Measurements from ENCODE around the gene CBX5.
A peak's percentile ranks its signal among the peaks of the same experiment; 100 is the strongest.
"Not testable (repeated sequence)": the region's sequence is repeated elsewhere in the genome, so short reads cannot be mapped to it uniquely, and the experiment has no call there.

Gene CBX5

DNA sequence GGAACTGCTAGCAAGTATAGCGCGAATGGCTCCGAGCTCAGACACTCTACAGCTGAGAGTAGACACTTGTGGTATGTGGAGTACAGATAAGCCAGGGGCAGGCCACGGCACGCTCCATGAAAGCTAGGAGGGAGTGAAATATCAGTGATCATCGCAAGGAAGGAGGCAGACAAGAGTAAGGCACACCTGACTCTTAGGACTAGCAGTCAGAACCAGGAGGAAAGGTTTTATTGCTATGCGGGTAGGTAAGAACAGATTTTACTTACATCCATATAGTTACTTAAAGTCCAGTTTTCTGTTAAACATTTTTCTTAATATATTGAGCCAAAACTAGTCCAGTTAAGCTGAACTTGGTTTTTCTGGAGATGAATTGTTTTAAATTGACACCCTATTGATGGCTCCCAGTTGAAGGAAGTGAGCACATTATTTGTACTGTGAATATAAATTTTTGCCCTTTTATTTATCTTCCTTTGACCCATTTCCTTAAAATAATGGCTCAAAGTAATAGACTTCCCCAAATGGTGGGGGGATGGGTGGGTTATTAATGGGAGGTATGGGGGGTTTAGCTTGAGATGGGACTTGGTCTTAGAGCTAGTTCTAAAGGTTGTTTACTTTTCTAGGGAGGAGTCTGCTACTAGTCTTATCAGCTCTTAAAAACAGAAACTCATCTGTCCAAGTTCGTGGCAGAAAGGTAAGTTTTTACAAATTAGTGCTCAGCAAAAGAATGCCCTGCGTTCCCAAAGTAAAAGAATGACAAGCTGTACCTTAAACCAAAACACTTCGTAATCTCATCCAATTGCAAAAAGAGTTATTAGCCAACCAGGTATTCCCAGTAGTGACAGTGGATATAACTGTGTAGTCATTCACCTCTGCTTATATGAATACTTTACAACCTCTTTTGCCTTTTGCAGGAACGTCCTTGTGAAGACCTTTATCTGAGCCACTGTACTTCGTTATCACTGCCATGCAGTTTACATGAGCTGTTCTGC, 6.4 kb upstream of the CBX5 start:
- peak; percentile 43 for DNase-seq
- Histone ChIP-seq H3K4me1 (no peaks in the 10 kb centered on the region; the same call in 1 of the 2 replicates), H3K4me3 (ENCODE audit: low read depth, low read length) (no peak overlapping the region), H3K27me3 (no peaks in the 10 kb centered on the region), H3K36me3 (peaks cover 72% of the 10 kb centered on the region), H3K9me3 (no peaks in the 10 kb centered on the region; the same call in 1 of the 2 replicates)
- TF ChIP-seq, protein P1, sequence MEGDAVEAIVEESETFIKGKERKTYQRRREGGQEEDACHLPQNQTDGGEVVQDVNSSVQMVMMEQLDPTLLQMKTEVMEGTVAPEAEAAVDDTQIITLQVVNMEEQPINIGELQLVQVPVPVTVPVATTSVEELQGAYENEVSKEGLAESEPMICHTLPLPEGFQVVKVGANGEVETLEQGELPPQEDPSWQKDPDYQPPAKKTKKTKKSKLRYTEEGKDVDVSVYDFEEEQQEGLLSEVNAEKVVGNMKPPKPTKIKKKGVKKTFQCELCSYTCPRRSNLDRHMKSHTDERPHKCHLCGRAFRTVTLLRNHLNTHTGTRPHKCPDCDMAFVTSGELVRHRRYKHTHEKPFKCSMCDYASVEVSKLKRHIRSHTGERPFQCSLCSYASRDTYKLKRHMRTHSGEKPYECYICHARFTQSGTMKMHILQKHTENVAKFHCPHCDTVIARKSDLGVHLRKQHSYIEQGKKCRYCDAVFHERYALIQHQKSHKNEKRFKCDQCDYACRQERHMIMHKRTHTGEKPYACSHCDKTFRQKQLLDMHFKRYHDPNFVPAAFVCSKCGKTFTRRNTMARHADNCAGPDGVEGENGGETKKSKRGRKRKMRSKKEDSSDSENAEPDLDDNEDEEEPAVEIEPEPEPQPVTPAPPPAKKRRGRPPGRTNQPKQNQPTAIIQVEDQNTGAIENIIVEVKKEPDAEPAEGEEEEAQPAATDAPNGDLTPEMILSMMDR (IDR thresholded peaks at IDR 0.05; ENCODE audit: low read depth, low read length): no peak

DNA sequence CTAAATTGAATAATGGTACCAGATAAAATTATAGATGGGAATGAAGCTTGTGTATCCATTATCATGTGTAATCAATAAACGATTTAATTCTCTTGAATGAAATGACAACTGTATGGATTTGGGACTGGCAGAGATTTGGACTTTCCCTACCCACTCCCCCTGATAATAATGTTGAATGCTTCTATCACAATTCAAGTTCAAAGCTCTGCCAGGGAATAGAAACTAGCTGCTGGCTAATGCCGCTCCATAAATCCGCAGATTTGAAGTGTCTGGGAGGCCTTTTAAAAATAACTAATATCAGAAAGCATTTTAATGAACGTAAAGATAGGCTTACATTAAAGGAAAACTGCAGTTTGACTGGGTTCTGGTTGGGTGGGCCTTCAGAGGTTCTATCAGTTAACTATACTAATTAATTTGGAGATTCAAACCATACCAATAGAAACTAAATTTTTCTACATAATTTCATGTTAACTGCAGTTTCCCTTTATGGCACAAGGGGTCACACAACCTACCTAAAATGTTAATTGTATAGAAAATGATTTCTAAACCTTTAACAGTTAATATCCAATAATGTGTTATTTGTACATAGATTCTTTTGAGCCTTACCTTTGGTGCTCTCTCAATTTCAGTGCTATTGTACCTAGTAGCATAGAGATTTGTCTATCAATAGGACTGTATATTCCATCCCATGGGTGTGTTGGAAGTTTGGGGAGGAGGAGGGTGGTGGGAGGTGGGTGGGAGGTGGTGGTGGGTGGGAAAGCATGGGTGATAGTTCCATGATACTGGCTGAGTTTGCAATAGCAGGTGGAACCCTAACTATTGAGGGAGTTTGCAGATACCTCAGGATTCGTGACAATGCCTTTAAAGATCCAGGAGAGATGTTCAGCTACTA, 5.5 kb upstream of the CBX5 start:
- H3K4me3 ChIP-seq (ENCODE audit: low read depth, low read length): peak overlapping the region; percentile 78
- H3K4me1 ChIP-seq: no peaks in the 10 kb centered on the region; the same call in 1 of the 2 replicates
- peaks cover 78% of the 10 kb centered on the region for H3K36me3 ChIP-seq
- no peaks in the 10 kb centered on the region for H3K27me3 ChIP-seq
- H3K9me3 ChIP-seq: no peaks in the 10 kb centered on the region; the same call in 1 of the 2 replicates
- TF ChIP-seq, protein P1 (IDR thresholded peaks at IDR 0.05; ENCODE audit: low read depth, low read length): peak; percentile 37; the same call in 1 of the 2 replicates
- no peak for DNase-seq

DNA sequence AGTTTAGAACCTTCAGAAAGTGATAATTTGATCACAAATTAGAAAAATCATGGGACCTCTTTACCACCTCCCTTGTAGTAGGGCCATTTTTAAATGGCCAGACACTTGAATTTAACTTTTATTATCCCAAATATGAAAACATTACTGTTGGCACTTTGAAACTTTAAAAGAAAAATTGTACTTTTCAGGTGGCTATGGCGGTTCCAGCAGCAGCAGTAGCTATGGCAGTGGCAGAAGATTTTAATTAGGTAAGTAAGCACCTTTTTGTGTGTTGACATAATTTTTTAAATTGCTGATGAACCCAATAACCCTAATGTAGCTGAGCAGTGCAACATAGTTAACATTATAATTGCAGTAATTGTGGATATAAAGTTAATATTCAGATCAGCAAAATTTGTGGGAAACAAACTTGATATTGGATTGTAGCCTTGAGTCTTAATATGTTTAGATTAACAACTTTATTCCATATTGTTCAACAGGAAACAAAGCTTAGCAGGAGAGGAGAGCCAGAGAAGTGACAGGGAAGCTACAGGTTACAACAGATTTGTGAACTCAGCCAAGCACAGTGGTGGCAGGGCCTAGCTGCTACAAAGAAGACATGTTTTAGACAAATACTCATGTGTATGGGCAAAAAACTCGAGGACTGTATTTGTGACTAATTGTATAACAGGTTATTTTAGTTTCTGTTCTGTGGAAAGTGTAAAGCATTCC, 4.3 kb upstream of the CBX5 start:
- not testable (repeated sequence) for H3K4me1 ChIP-seq, H3K9me3 ChIP-seq, DNase-seq, H3K27me3 ChIP-seq
- Histone ChIP-seq H3K4me3 (ENCODE audit: low read depth, low read length) (peak overlapping the region; percentile 78), H3K36me3 (peaks cover 78% of the 10 kb centered on the region)

DNA sequence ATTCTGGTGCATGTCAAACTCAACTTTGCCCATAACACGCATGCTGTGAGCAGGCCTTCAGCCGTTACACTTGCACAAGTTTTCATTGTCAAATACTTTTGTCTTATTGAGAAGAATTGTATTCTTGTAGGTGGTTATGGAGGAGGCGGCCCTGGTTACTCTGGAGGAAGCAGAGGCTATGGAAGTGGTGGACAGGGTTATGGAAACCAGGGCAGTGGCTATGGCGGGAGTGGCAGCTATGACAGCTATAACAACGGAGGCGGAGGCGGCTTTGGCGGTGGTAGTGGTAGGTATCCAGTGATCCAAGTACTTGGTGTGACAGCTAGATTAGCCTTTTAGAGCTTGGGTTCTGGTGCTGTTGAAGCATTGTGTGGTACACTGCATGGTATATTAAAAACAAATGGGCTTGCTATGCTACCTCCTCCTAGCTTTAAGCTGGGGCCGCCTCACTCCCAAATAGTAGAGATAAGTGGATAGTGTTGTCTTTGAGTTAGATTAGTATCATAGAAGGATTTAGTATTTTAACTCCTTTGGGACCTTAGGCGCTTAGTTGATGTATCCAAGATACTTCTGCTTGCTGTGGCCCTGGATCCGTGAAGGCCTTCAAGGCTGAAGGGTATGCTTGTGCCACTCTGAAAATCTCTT, 3.1 kb upstream of the CBX5 start:
- TF ChIP-seq, protein P1 (IDR thresholded peaks at IDR 0.05; ENCODE audit: low read depth, low read length): no peak
- no peaks in the 10 kb centered on the region; the same call in 1 of the 2 replicates for H3K9me3 ChIP-seq
- peak overlapping the region; percentile 78 for H3K4me3 ChIP-seq (ENCODE audit: low read depth, low read length)
- no peaks in the 10 kb centered on the region; the same call in 1 of the 2 replicates for H3K4me1 ChIP-seq
- DNase-seq: peak; percentile 40
- peaks cover 74% of the 10 kb centered on the region for H3K36me3 ChIP-seq
- no peaks in the 10 kb centered on the region for H3K27me3 ChIP-seq

DNA sequence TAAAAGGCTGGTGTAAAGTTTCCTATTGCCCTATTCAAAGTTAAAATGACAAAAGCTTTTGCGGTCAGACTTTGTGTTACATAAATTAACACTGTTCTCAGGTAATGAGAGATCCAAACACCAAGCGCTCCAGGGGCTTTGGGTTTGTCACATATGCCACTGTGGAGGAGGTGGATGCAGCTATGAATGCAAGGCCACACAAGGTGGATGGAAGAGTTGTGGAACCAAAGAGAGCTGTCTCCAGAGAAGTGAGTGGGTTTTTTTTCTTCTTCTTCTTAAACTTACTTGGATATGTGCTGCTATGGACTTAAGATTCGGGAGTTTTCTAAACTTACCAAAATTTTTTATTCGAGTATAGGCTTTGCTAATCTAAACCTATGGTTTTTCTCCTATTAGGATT, 1.8 kb upstream of the CBX5 start:
- DNase-seq, H3K9me3 ChIP-seq, H3K4me1 ChIP-seq, H3K27me3 ChIP-seq: not testable (repeated sequence)
- Histone ChIP-seq H3K36me3 (peaks cover 62% of the 10 kb centered on the region), H3K4me3 (ENCODE audit: low read depth, low read length) (peak overlapping the region; percentile 78)

DNA sequence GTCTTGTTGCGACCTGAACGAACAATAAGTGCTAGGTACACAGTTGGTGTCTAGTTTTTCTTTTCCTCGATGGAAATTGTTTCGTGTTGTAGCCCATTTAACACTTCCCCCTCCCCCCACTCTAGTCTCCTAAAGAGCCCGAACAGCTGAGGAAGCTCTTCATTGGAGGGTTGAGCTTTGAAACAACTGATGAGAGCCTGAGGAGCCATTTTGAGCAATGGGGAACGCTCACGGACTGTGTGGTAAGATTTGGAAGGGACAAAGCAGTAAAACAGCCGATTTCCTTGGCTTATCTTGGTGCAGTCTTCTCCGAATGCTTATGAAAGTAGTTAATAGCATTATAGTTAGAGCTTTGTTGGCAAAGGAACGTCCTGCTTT, 1.3 kb upstream of the CBX5 start:
- H3K4me1 ChIP-seq, H3K9me3 ChIP-seq, DNase-seq, H3K27me3 ChIP-seq: not testable (repeated sequence)
- peak overlapping the region; percentile 78 for H3K4me3 ChIP-seq (ENCODE audit: low read depth, low read length)
- H3K36me3 ChIP-seq: peaks cover 58% of the 10 kb centered on the region

Measured in BE2C (cell line).